Glomerular visceral epithelial cell (primary cell): ENCODE measurements around the gene ZNF18.

Experiments
- DNase-seq: peaks from one replicate; pipeline ENCODE4 v3.0.0-alpha.2; 2016; ENCODE audit errors: extremely low spot score

The ZNF18 gene

GRCh38 chr17:11997147-11997971 is at the start of gene ZNF18:
Gene ZNF18, minus strand, starts transcription at chr17:11997475. Its CDS starts 4,646 bp downstream, at chr17:11992829.
- DNase-seq, result peak; percentile 96

DNA sequence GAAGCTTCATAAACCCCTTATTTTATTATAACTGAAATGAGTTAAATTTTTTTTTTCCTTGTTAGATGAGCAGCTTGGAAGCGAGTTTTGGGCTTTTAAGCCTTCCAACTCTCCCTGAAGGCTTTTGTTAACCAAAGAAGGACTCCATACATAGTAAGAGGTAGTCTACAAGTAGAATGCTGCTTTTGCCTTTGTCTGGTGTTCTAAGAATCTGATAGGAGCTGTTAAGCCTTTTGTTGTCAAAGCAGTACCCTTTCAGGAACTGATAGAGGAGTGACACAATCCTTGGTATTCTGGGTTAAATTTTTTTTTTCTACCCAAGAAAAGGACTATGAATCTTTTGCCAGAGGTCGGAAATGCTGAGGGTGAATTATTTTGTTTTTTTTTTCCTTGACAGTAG is 49.5 kb upstream of the ZNF18 start:
- no peak for DNase-seq

DNA sequence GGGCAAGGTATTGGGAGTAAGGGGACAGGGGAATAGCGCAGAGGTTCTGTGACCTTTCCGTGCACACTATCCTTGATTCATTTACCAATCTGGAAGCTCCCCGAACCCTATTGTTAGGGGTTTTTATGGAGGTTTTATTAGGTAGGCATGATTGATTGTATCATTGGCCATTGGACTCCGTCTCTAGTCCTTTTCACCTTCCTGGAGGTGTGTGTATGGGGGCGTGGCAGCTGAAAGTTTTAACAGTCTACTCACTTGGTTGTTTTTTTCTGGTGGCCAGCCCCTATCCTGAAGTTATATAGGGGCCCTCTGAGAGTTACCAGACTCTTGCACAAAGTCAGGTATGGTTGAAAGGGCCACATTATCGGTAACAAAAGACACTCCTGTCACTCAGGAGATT is 46.4 kb upstream of the ZNF18 start:
- DNase-seq, result no peak

- DNase-seq, result peak; percentile 37
Observed at GRCh38 chr17:12041312-12041711, 44.0 kb upstream of the ZNF18 start.

GRCh38 chr17:12040478-12040877 is 43.2 kb upstream of the ZNF18 start:
- DNase-seq, result no peak

GRCh38 chr17:12037970-12038369 is 40.7 kb upstream of the ZNF18 start:
- DNase-seq, result no peak

GRCh38 chr17:12035673-12036072 is 38.4 kb upstream of the ZNF18 start:
- DNase-seq, result no peak

GRCh38 chr17:12034538-12034937 is 37.3 kb upstream of the ZNF18 start:
- no peak for DNase-seq

DNA sequence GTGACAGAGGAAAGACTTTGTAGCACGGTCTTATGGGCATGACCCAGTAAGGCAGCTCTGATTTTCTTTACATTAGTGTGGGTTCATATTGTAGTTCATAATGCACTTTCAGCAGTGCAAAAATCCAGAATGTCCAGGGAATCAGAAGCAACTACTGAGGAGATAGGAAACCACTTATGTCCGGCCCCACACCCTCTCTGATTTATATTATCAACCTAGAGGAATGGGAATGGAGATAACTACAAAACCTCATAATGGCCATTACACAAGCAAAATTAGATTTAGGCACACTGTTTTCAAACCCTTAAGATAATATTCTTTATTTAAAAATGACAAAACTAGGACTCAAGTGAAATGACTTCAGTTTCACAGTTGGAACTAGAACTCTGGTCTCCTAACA is 31.3 kb upstream of the ZNF18 start:
- DNase-seq, result no peak

GRCh38 chr17:12027658-12028057 is 30.4 kb upstream of the ZNF18 start:
- no peak for DNase-seq

DNA sequence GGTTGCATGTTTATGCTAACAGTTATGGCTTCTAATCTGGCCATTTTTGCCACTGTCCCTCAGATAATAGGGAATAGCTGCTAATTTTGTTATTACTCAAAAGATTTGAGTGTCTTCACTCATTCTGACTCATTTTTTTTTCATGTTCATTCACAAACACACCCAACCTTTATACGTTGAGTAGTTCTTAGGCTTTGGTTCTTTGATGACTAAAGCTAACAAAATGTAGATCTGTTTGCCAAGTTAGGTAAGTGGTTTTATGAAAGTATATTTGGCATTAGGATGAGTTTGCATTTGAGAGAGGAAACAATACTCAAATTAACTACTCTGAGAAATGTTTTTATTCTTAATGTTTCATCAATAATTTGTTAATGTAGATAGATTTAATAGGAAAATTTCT is 27.1 kb upstream of the ZNF18 start:
- DNase-seq, result peak; percentile 60

- no peak for DNase-seq
Observed at GRCh38 chr17:12022310-12022709, 25.0 kb upstream of the ZNF18 start.

- DNase-seq, result no peak
Observed at GRCh38 chr17:12021623-12022140, 24.4 kb upstream of the ZNF18 start.

GRCh38 chr17:12020642-12021622 is 23.7 kb upstream of the ZNF18 start, which contains the start of gene MAP2K4:
Gene MAP2K4, plus strand, starts transcription at chr17:12020877. Its CDS starts 10 bp downstream, at chr17:12020887.
- peak; percentile 92 for DNase-seq

DNA sequence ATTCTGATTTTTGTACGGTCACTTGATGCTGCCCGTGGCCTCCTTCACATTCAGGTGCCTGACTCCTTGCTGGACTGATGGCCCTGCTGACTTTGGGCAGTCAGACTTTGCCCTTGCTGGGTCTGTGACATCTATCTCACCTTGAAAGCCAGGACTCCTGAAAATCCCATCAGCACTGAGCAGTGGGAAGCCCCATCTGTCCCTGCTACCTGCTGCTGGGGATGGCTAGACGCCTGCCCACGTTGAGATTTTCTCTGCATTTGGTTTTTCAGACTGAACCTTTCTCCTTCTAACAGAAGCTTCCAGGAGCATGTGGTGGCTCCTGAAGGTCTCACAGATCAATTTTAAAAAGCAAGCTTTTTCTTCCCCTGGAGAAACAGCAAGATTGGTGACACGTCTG is 10.2 kb upstream of the ZNF18 start:
- DNase-seq, result no peak

GRCh38 chr17:11999696-12000095 is 2.4 kb upstream of the ZNF18 start:
- no peak for DNase-seq

GRCh38 chr17:11997972-11998233 is 628 bp upstream of the ZNF18 start:
- no peak for DNase-seq

- peak; percentile 54 for DNase-seq
Observed at GRCh38 chr17:11996722-11997146, 541 bp downstream of the ZNF18 start.

GRCh38 chr17:11991461-11991860 is 5.8 kb downstream of the ZNF18 start:
- DNase-seq, result no peak

DNA sequence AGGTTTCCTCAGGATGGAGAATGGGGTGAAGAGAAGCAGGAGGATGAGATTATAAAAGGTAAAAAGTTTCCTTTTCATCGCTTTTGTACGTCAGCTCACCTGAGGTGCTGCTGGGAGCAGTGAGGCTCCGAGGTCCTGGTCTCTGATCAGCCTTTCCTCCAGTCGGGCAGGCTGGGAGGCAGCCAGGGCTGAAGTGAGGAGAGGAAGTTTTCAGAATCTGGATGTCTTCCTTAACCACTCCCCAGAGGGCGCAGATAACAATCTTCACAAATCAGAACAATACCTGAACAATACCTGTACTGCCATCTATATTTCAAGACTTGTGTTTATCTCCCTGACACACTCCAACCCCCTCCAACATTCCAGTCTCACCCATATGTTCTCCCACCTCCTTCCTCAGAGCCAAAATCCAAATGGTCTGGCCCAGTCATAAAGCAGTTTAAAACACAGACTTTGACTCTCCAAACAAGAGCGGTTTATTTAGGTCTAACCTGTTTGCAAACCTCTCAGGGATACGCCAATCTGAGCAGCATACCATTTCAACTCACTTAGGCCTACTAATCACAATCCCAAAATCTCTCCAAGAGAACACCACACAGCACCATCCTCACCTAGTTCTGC is 6.8 kb downstream of the ZNF18 start:
- no peak for DNase-seq

DNA sequence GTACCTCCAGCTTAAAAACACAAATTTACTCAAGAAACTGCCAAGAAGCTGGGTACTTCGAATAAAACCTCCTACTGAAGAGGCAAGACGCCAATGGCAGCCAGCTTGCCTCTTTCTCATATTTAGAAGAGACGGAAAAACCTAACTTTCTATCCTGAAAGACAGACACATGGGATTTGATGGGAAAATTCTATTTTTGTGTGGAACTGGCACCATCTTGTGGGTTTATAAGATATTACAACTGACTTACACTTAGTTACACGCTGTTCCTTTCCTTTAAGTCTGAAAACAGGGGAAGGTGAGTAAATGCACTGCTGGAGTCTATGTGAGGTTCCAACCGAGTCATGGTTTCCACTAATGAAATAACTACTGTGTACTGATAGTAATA is 10.3 kb downstream of the ZNF18 start:
- DNase-seq, result peak; percentile 51
